Measurements from ENCODE around the gene PPIB.

The PPIB gene

DNA sequence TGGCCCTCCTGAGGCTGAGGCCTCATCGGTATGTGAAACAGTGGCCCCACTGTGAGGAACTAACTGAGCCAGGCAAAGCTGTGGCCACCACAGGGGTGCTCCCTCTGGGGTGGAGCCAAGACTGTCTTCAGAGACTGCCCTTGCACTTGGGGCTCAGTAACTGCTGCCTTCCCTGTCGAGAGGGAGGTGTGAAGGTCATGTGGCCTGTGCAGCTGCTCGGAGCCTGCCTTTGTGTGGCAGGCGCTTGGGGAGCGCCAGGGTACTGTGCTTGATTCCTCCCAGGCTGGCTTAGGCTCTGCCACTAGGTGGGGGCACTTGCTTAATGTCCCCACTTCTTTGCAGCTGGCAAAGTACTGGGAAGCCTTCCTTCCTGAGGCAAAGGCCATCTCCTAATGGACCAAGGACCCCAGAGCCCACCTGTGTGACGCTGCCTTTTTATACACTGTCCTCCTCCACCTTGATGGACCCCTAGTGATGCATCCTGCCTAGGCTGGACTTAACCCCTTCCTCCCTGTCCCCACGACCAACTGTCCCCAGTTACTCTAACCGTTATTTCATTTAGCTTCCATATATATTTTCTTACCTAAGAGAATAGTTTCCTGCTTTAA, 25.5 kb downstream of the PPIB start:
- Histone ChIP-seq H3K4me1 (ENCODE audit: insufficient read depth, low read length, poor library complexity, severe bottlenecking) (no peaks in the 10 kb centered on the region), H3K4me2 (ENCODE audit: low read depth, low read length, poor library complexity, severe bottlenecking) (no peak overlapping the region), H3K27me3 (ENCODE audit: insufficient read depth, low read length, poor library complexity, severe bottlenecking) (no peaks in the 10 kb centered on the region), H3K36me3 (ENCODE audit: insufficient read depth, low read length) (peaks cover 61% of the 10 kb centered on the region; the same call in 1 of the 2 replicates), H3K4me3 (ENCODE audit: low read length, poor library complexity, severe bottlenecking) (no peak overlapping the region), H4K20me1 (ENCODE audit: insufficient read depth, low read length, poor library complexity, severe bottlenecking) (no peaks in the 10 kb centered on the region), H2AFZ (ENCODE audit: low read length) (no peak overlapping the region), H3F3A (ENCODE audit: low read depth) (no peaks in the 10 kb centered on the region), H3K9ac (ENCODE audit: low read depth, low read length, poor library complexity, severe bottlenecking) (no peak overlapping the region), H3K9me3 (ENCODE audit: insufficient read depth, low read depth, low read length) (no peaks in the 10 kb centered on the region), H3K79me2 (ENCODE audit: insufficient read depth, low read length) (no peaks in the 10 kb centered on the region), H3K9me2 (replicated peaks; ENCODE audit: low read depth, low read length) (no peaks in the 10 kb centered on the region)
- TF ChIP-seq EZH2phosphoT487 (IDR thresholded peaks at IDR 0.05; ENCODE audit: borderline replicate concordance) (no peak), CTCF (conservative IDR thresholded peaks at IDR 0.05; ENCODE audit: low read length) (no peak)

DNA sequence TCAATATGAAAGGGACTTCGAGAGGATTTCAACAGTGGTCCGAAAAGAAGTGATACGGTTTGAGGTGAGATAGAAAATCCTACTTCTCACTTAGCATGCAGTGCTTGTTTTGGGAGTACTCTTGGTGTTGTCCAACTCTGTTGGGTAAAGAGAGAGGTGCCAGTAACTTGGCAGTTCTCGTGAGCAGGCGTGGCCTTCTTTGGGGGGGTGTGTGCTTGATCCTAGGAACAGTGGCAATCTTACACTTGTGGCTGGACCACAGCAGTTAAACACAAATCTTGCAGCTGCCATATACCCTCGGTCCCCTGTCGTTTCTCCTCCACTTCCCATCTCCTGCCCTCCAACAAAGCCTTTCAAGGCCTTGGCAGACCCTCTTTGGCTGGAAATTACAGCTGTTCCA, 26.5 kb downstream of the PPIB start:
- H3K4me2 ChIP-seq (ENCODE audit: low read depth, low read length, poor library complexity, severe bottlenecking), result no peak overlapping the region
- no peaks in the 10 kb centered on the region for H3K4me1 ChIP-seq (ENCODE audit: insufficient read depth, low read length, poor library complexity, severe bottlenecking)
- no peak overlapping the region for H3K9ac ChIP-seq (ENCODE audit: low read depth, low read length, poor library complexity, severe bottlenecking)
- no peaks in the 10 kb centered on the region for H3K9me3 ChIP-seq (ENCODE audit: insufficient read depth, low read depth, low read length)
- H4K20me1 ChIP-seq (ENCODE audit: insufficient read depth, low read length, poor library complexity, severe bottlenecking), result no peaks in the 10 kb centered on the region
- H3K9me2 ChIP-seq (replicated peaks; ENCODE audit: low read depth, low read length), result no peaks in the 10 kb centered on the region
- H3K4me3 ChIP-seq (ENCODE audit: low read length, poor library complexity, severe bottlenecking), result no peak overlapping the region
- H3K79me2 ChIP-seq (ENCODE audit: insufficient read depth, low read length), result no peaks in the 10 kb centered on the region
- no peaks in the 10 kb centered on the region for H3K27me3 ChIP-seq (ENCODE audit: insufficient read depth, low read length, poor library complexity, severe bottlenecking)
- H3K36me3 ChIP-seq (ENCODE audit: insufficient read depth, low read length), result peaks cover 70% of the 10 kb centered on the region; the same call in 1 of the 2 replicates
- TF ChIP-seq EZH2phosphoT487 (IDR thresholded peaks at IDR 0.05; ENCODE audit: borderline replicate concordance) (no peak), CTCF (conservative IDR thresholded peaks at IDR 0.05; ENCODE audit: low read length) (no peak)
- no peaks in the 10 kb centered on the region for H3F3A ChIP-seq (ENCODE audit: low read depth)
- no peak overlapping the region for H2AFZ ChIP-seq (ENCODE audit: low read length)

- no peaks in the 10 kb centered on the region for H3K79me2 ChIP-seq (ENCODE audit: insufficient read depth, low read length)
- H3K4me2 ChIP-seq (ENCODE audit: low read depth, low read length, poor library complexity, severe bottlenecking), result no peak overlapping the region
- no peaks in the 10 kb centered on the region for H3K9me3 ChIP-seq (ENCODE audit: insufficient read depth, low read depth, low read length)
- no peak overlapping the region for H3K9ac ChIP-seq (ENCODE audit: low read depth, low read length, poor library complexity, severe bottlenecking)
- no peaks in the 10 kb centered on the region for H3K27me3 ChIP-seq (ENCODE audit: insufficient read depth, low read length, poor library complexity, severe bottlenecking)
- H3K4me1 ChIP-seq (ENCODE audit: insufficient read depth, low read length, poor library complexity, severe bottlenecking), result no peaks in the 10 kb centered on the region
- H4K20me1 ChIP-seq (ENCODE audit: insufficient read depth, low read length, poor library complexity, severe bottlenecking), result no peaks in the 10 kb centered on the region
- no peaks in the 10 kb centered on the region for H3F3A ChIP-seq (ENCODE audit: low read depth)
- H3K36me3 ChIP-seq (ENCODE audit: insufficient read depth, low read length), result peaks cover 86% of the 10 kb centered on the region; the same call in 1 of the 2 replicates
- H3K4me3 ChIP-seq (ENCODE audit: low read length, poor library complexity, severe bottlenecking), result no peak overlapping the region
- TF ChIP-seq EZH2phosphoT487 (IDR thresholded peaks at IDR 0.05; ENCODE audit: borderline replicate concordance) (no peak), CTCF (conservative IDR thresholded peaks at IDR 0.05; ENCODE audit: low read length) (no peak)
- H2AFZ ChIP-seq (ENCODE audit: low read length), result no peak overlapping the region
- no peaks in the 10 kb centered on the region for H3K9me2 ChIP-seq (replicated peaks; ENCODE audit: low read depth, low read length)
Observed at GRCh38 chr15:64134345-64134829, 28.4 kb downstream of the PPIB start.

Data from Loucy (cell line).